Calu3 (cell line): Measurements from ENCODE around the gene POTEG. TPM values are rescaled to one million over a fixed set of nuclear protein-coding genes. Genes with fewer than 3 reads are reported as not detected.
"Not testable (repeated sequence)": the region's sequence is repeated elsewhere in the genome, so short reads cannot be mapped to it uniquely, and the experiment has no call there.

Experiments
- Bru-seq: library from RNA; stranded (reverse); fragments of 400-500 nt; gene quantifications from one replicate; lab custom pipeline; 2021; lab: Mats Ljungman, UMichigan
- BruChase-seq, 2 experiments: library from RNA; stranded (reverse); fragments of 400-500 nt; gene quantifications; one replicate each; lab custom pipeline; 2021; lab: Mats Ljungman, UMichigan
- BruUV-seq: library from RNA; stranded (reverse); fragments of 400-500 nt; replicated peaks from 2 replicates; lab custom pipeline; 2021; lab: Mats Ljungman, UMichigan
- CTCF ChIA-PET: fragments of 300-600 bp; sonication (Branson Sonifier 250); formaldehyde crosslinking; loops from one replicate; lab custom pipeline; 2022; ENCODE audit warnings: antibody characterized with exemption; lab: Charles Lee
- DNase-seq: peaks from one replicate; pipeline ENCODE4 v3.0.0; 2022
- H3K27ac Mint-ChIP-seq: one replicate; pipeline ENCODE4 v1.8.0; 2022; ENCODE audit warnings: mixed read lengths; ENCODE audit not compliant: unreplicated experiment
- H3K27me3 Mint-ChIP-seq: one replicate; pipeline ENCODE4 v1.8.0; 2022; ENCODE audit warnings: mixed read lengths; ENCODE audit not compliant: unreplicated experiment
- H3K36me3 Mint-ChIP-seq: one replicate; pipeline ENCODE4 v1.8.0; 2022; ENCODE audit warnings: mild to moderate bottlenecking, moderate library complexity, mixed read lengths; ENCODE audit not compliant: insufficient read depth, unreplicated experiment
- H3K4me1 Mint-ChIP-seq: one replicate; pipeline ENCODE4 v1.8.0; 2022; ENCODE audit warnings: mild to moderate bottlenecking, low read depth, mixed read lengths; ENCODE audit not compliant: unreplicated experiment
- H3K4me3 Mint-ChIP-seq: one replicate; pipeline ENCODE4 v1.8.0; 2022; ENCODE audit warnings: mild to moderate bottlenecking, low read depth, moderate library complexity, mixed read lengths; ENCODE audit not compliant: unreplicated experiment
- H3K9me3 Mint-ChIP-seq: one replicate; pipeline ENCODE4 v1.8.0; 2022; ENCODE audit warnings: low read depth, mixed read lengths; ENCODE audit not compliant: unreplicated experiment
- intact Hi-C: fragments of 100-400 bp; cut with micrococcal nuclease; formaldehyde crosslinking; loops from one replicate; pipeline ENCODE4 v1.10.0; 2022; ENCODE audit not compliant: unreplicated experiment
- long read RNA-seq: library from polyadenylated mRNA; stranded (forward); transcript quantifications from one replicate; pipeline ENCODE4 v2.0.0, GENCODE V29; 2022
- total RNA-seq: library from RNA; stranded (reverse); gene quantifications from 2 replicates; pipeline ENCODE4 v1.2.3, GENCODE V29; 2022

POTEG gene
- total RNA-seq (not detected in 2 replicates), Bru-seq, nascent RNA (not detected), BruChase-seq, experiment 1, labeled RNA remaining after a 6-hour chase (not detected), BruChase-seq, experiment 2, labeled RNA remaining after a 2-hour chase (not detected)
- long read RNA-seq: 0 reads

GRCh38 chr14:19434241-19434640 is at the start of gene POTEG:
Gene POTEG, minus strand, starts transcription at chr14:19434341. Its CDS starts 52 bp downstream, at chr14:19434289.
- DNase-seq, CTCF ChIA-PET, H3K4me3 Mint-ChIP-seq, H3K4me1 Mint-ChIP-seq, H3K27ac Mint-ChIP-seq, H3K36me3 Mint-ChIP-seq, H3K27me3 Mint-ChIP-seq, H3K9me3 Mint-ChIP-seq, intact Hi-C loops, BruUV-seq: not testable (repeated sequence)

DNA sequence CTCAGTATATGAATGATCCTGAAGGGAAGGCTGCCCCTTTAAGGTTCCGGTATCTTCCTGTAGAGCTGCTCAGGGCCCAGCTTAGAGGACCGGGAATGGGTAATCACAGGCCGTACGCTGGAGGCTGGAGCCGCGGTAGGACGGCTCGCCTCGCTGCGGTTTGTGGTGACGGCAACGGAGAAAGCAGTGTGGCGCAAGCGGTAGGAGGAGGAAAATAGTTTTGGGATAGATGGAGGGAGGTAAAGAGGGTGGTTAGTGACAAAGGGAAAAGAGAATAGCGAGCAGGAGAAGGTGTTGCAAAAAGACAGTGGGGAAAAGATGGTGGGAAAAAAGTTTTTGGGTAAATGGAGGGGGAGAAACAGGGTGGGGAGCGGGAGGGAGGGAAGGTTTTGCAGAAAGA is 48.0 kb upstream of the POTEG start:
- DNase-seq, BruUV-seq, CTCF ChIA-PET, H3K4me3 Mint-ChIP-seq, intact Hi-C loops, H3K9me3 Mint-ChIP-seq, H3K36me3 Mint-ChIP-seq, H3K4me1 Mint-ChIP-seq, H3K27me3 Mint-ChIP-seq, H3K27ac Mint-ChIP-seq: not testable (repeated sequence)

DNA sequence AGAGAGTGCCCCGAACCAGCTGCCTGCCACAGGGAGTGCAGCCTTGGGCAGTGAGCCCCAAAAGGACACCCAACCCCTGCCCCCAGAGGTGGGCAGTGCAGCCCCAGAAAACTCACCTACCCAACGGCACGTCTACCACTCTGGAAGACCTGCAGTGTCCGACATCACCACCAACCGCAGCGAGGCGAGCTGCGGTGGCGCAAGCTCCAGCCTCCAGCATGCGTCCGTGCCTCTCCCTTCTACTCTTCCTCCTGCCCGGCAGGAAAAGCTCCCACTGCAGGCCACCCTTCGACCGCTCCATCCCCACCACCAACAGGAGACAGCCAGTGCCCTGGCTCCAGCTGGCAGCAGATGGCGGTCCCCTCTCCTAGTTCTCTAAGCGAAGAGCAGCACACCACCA is 47.3 kb upstream of the POTEG start:
- H3K27me3 Mint-ChIP-seq, CTCF ChIA-PET, intact Hi-C loops, DNase-seq, H3K4me1 Mint-ChIP-seq, H3K9me3 Mint-ChIP-seq, BruUV-seq, H3K4me3 Mint-ChIP-seq, H3K36me3 Mint-ChIP-seq, H3K27ac Mint-ChIP-seq: not testable (repeated sequence)

DNA sequence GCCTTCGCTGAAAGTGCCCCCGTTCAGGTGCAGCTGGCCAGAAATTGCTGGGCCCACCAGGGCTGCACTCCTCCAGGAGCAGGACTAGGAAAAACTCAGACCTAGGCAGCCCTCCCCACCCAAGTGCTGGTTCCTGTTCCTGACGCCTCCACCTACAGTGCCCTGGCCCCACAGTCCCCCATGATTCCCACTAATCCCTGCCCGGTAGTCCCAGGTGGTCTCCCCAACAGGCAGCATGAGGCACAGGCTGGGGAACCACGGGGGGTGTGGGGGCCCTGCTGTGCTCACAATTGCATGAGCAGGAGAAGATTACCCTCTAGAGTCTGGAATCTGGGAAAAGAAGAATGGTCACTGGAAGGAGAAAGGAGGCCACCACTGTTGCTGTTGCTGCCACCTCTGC is 46.4 kb upstream of the POTEG start:
- H3K4me3 Mint-ChIP-seq, H3K4me1 Mint-ChIP-seq, H3K27me3 Mint-ChIP-seq, intact Hi-C loops, H3K27ac Mint-ChIP-seq, H3K9me3 Mint-ChIP-seq, H3K36me3 Mint-ChIP-seq, DNase-seq, CTCF ChIA-PET, BruUV-seq: not testable (repeated sequence)

- H3K27me3 Mint-ChIP-seq, H3K4me1 Mint-ChIP-seq, H3K4me3 Mint-ChIP-seq, intact Hi-C loops, CTCF ChIA-PET, H3K9me3 Mint-ChIP-seq, DNase-seq, H3K27ac Mint-ChIP-seq, BruUV-seq, H3K36me3 Mint-ChIP-seq: not testable (repeated sequence)
These were observed 11.6 kb upstream of the POTEG start for GRCh38 chr14:19445761-19446160.

DNA sequence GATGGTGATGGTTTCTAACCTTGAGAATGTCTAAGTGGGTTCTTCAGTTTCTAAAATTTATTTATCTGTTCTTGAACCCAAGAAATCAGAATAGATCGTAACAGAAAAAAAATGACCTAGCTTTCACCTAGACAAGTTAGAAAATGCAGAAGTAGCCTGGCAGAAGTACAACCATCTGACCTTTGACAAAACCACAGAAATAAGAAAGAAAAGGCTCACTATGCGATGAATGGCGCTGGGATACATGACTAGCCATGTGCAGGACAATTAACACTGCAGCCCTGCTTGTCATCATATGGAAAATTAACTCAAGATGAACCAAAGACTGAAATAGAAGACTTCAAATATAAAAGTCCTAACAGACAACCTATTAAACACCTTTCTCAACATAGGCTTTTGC is 5.7 kb upstream of the POTEG start:
- H3K36me3 Mint-ChIP-seq, H3K27me3 Mint-ChIP-seq, intact Hi-C loops, CTCF ChIA-PET, H3K9me3 Mint-ChIP-seq, H3K27ac Mint-ChIP-seq, BruUV-seq, DNase-seq, H3K4me3 Mint-ChIP-seq, H3K4me1 Mint-ChIP-seq: not testable (repeated sequence)

- CTCF ChIA-PET, H3K27me3 Mint-ChIP-seq, H3K27ac Mint-ChIP-seq, H3K4me3 Mint-ChIP-seq, intact Hi-C loops, DNase-seq, H3K9me3 Mint-ChIP-seq, H3K4me1 Mint-ChIP-seq, H3K36me3 Mint-ChIP-seq, BruUV-seq: not testable (repeated sequence)
These were observed 5.1 kb upstream of the POTEG start for GRCh38 chr14:19439219-19439618.

DNA sequence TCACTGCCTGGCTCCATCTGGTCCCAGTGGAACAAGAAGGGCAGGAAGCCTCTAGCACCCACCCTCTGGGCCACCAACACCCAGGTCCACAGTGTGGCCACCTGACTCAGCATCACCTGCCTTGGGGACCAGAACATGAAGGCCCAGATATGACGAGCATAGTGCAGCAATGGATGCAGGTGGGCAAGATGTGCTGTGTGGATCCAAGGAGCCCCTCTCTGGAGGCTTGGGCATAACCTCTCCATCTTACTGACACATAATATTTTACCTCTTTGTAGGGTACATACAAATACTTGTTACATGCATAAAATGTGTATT is 2.9 kb upstream of the POTEG start:
- BruUV-seq, H3K4me3 Mint-ChIP-seq, H3K9me3 Mint-ChIP-seq, DNase-seq, CTCF ChIA-PET, intact Hi-C loops, H3K27ac Mint-ChIP-seq, H3K27me3 Mint-ChIP-seq, H3K4me1 Mint-ChIP-seq, H3K36me3 Mint-ChIP-seq: not testable (repeated sequence)

GRCh38 chr14:19436311-19437125 is 2.4 kb upstream of the POTEG start:
- H3K27ac Mint-ChIP-seq, BruUV-seq: not testable (repeated sequence)

GRCh38 chr14:19435852-19436251 is 1.7 kb upstream of the POTEG start:
- H3K4me1 Mint-ChIP-seq, H3K36me3 Mint-ChIP-seq, CTCF ChIA-PET, BruUV-seq, H3K27me3 Mint-ChIP-seq, DNase-seq, H3K9me3 Mint-ChIP-seq, intact Hi-C loops, H3K4me3 Mint-ChIP-seq, H3K27ac Mint-ChIP-seq: not testable (repeated sequence)

More at GRCh38 chr14:19436311-19437125, 2.4 kb upstream of the POTEG start:
- intact Hi-C loops, H3K36me3 Mint-ChIP-seq, H3K4me3 Mint-ChIP-seq, H3K27me3 Mint-ChIP-seq, DNase-seq, CTCF ChIA-PET, H3K4me1 Mint-ChIP-seq, H3K9me3 Mint-ChIP-seq: not testable (repeated sequence)
